HuH-7 (cell line): ENCODE measurements around the gene FAM83E.
"Not testable (repeated sequence)": the region's sequence is repeated elsewhere in the genome, so short reads cannot be mapped to it uniquely, and the experiment has no call there.

Experiments
- DNase-seq: peaks from one replicate; pipeline ENCODE4 v3.0.0; 2011; ENCODE audit warnings: low spot score

Gene FAM83E

DNA sequence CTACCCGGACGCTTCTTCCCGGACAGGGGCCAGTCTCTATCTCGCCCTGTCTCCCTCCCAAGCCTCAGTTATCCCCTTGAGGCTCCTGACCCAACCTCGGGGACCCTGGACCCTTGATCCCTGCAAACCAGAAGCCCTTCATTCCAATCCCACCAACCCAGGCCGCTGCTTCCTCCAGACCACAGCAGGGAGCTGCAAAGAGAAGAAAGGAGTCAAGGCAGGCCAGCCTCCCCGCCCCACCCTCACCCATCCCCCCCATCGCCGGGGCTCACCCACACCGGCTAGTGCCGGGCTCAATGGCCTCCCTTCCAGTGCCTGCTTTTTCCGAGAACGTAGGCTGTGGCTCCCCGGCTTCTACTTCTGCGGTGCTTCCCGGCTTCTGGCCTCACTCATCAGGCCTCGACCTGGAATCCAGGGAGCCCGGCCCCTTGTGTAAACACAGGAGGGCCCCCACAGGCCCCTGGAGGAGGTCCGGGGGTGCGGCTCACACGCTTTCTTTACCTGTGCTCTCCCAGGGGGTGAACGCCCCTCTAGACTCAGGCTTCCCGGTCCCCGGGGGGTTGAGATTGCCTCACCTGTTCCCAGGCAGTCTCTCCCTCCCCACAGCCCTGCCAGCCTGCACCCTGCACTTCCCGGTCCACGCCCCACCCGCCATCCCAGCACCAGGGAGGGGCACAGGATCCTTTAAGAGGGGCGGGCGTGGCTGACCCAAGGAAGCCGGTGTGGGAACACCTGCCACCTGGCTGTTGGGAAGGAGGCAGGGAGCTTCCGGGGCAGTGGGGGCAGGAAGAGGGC is at the start of gene FAM83E:
Gene FAM83E, minus strand, starts transcription at position 641 of the 795 bp plus-strand sequence. CDS start 1,704 bp downstream, outside the sequence.
- DNase-seq = peak; percentile 59

- DNase-seq = no peak
Measured at GRCh38 chr19:48664476-48664875, 49.6 kb upstream of the FAM83E start.

DNA sequence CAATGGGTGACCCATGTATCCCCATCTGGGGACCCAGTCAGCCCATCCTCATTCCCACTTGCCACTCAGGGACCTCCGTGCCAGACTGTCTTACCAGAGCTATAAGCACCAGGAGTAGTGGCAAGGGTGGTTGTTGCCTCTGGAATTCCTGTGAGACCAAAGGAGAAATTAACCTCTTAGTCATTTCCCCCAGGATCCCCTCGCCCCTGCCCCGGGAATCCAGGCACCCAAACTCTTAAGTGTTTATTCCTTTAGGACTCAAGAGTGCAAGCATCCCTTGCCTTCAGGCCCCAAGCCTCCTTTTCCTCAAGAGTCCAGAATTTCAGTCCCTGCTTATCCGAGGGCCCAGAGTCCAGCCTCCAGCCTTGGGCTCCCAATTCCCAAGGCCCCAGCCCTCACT is 48.8 kb upstream of the FAM83E start:
- DNase-seq = no peak

- DNase-seq = no peak
Measured at GRCh38 chr19:48661711-48662090, 46.8 kb upstream of the FAM83E start.

DNA sequence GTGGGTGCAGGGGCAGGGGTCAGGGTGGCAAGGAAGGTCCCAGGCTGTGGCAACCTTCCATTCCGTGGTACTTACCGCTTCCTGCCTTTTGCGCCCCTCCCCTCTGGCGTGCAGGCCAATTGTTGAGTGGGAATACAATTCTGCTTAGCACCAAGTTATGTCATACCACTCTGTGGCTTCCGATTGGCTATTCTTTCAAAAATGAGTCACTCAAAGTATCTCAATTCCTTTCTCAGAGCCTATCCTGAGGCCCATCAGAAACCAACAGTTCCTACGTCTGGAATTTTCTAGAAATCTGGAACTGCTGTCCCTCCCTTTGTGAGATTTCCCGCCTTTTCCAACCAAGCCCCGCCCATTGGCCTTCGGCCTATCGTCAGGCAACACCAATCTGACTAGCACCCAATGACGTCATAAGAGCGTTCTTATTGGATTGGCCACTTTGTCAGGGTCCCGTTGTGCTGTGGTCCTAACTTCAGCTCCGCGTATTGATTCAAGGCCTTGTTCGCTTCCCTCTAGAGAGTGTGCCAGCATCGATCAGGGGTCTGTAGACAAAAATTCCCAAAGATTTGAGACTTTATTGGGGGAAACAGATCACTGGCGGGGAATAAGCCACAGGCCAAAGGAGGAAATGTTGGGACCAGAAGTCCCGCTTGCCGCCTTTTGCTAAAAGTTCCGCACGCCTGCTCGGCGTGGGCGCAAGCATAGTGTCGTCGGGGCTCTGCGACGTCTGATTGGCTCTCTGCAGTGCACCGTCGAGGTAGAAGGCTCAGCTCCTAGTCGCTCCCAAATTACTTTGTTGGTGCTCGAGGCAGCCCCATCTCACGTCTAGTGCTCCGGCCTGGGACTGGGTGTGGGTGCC is 46.2 kb upstream of the FAM83E start:
- peak; percentile 67 for DNase-seq

GRCh38 chr19:48659768-48660167 is 44.9 kb upstream of the FAM83E start:
- DNase-seq = no peak

DNA sequence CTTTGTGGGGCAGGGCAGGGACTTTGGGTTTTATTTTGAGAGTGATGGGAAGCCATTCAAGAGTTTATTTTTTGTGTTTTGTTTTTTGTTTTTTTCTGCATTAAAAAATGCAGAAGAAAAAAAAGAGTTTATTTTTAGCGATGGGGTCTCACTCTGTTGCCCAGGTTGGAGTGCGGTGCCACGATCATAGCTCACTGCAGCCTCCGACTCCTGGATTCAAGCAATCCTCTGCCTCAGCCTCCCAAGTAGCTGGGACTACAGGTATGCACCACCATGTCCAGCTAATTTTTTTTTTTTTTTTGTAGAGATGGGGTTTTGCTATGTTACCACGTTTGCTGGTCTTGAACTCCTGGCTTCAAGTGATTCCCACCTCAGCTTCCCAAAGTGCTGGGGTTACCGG is 43.6 kb upstream of the FAM83E start:
- no peak for DNase-seq

GRCh38 chr19:48657828-48658227 is 43.0 kb upstream of the FAM83E start:
- not testable (repeated sequence) for DNase-seq

GRCh38 chr19:48656840-48657474 is 42.1 kb upstream of the FAM83E start:
- DNase-seq = no peak

DNA sequence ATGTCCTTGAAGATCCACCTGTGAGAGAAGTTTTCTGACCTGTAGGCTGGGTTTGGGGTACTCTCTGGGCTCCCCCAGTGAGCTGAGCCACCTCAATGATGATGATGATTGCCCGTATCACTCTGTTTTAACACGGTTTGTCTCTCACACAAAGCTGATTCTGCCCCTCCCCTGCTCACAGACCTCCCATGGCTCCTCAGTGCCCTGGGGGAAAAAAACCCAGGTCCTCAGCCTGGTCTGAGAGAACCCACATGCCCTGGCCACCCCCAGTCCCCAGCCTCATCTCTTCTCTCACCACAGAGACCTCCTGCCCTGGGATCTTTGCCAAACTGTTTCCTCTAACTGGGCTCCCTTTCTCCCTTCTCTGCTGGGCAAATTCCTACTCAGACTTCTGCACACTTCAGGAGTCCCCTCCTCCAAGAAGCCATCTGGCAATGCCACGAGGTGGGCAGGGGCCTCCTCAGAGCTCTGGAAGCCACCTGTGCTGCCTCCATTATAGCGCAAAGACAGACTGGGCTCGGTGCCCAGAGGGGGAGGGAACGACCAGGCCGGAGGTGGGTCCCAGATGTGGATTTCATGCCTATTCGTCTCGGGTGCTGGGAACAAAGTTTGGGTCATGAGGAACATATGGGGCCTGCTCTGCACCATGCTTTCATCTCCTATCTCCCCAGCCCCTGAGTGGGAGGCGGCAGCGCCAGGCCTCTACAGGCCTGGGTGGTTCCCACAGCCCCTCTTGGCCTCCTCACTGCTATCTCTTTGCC is 39.6 kb upstream of the FAM83E start:
- no peak for DNase-seq

DNA sequence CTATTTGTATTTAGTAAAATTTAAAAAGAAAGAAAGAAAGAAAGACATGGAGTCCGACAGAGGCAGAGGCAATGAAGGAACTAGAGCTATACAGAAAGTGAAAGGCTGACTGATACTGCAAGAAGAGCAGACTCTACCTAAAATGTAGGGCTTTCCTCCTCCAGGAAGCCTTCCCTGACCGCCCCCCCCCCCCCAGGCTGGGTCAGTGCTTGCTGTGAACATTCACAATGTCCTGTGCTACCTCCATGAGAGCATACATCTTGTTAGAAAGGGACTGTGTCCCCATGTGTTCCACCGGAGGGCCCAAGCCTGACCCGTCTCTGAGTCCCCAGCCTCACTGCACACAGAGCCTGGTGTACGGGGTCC is 36.8 kb upstream of the FAM83E start:
- no peak for DNase-seq

DNA sequence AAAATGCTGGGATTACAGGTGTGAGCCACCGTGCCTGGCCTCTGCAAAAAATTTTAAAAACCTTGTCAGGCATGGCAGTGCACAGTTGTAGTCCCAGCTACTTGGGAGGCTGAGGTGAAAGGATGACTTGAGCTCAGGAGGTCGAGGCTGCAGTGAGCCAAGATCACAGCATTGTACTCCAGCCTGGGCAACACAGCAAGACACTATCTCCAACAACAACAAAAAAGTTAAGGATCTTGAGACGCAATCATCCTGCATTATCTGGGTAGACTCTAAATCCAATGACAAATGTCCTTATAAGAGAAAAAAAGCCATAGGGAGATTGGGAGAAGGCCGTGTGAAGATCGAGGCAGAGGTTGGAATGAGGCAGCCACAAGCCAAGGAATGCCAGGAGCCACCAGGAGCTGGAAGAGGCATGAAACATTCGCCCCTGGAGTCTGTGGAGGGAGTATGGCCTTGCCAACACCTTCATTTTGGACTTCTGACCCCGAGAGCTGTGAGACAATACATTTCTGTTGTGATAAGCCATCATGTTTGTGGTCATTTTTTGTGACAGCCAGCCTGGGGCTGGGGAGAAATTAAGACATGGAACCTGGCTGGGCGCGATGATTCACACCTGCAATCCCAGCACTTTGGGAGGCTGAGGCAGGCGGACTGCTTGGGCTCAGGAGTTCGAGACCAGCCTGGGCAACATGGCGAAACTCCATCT is 36.3 kb upstream of the FAM83E start:
- DNase-seq = no peak

DNA sequence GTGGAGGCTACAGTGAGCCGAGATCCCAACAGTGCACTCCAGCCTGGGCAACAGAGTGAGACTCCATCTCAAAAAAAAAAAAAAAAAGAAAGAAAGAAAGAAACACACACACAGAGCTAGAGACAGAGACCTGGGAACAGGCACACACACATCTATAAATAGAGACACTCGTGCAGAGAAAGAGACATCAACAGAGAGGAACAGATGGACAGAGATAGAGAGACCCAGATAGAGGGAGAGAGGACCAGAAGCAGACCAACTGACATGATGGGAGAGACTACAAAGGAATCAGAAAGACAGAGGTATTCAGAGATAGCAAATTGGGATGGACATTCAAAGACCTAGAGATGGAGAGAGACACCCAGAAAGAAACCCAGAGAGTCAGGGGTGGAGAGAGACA is 33.3 kb upstream of the FAM83E start:
- DNase-seq = no peak

GRCh38 chr19:48646722-48647216 is 31.9 kb upstream of the FAM83E start:
- no peak for DNase-seq

GRCh38 chr19:48646001-48646721 is 31.3 kb upstream of the FAM83E start, which contains the start of gene CA11:
TSS of gene CA11 (minus strand) at chr19:48646187. CDS start at chr19:48645632, 555 bp downstream.
- peak; percentile 94 for DNase-seq

DNA sequence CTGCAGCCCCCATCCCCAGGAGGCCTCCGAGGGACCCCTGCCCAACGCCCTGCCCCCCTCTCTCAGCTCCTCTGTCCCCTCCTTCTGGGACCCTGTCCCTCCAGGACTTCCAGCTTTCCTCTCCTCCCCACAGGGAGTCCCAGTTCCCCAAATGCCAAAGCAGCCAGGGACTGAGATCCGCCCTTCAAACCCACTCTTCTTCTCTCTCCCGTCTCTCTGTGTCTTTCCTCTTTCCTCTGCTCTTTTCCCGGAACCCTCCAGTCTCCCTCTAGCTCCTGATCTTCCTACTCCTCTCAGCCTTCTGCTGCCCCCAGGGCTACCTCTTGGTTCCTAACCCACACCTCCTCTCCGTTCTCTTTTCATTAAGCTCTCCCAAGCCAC is 30.7 kb upstream of the FAM83E start:
- no peak for DNase-seq

DNA sequence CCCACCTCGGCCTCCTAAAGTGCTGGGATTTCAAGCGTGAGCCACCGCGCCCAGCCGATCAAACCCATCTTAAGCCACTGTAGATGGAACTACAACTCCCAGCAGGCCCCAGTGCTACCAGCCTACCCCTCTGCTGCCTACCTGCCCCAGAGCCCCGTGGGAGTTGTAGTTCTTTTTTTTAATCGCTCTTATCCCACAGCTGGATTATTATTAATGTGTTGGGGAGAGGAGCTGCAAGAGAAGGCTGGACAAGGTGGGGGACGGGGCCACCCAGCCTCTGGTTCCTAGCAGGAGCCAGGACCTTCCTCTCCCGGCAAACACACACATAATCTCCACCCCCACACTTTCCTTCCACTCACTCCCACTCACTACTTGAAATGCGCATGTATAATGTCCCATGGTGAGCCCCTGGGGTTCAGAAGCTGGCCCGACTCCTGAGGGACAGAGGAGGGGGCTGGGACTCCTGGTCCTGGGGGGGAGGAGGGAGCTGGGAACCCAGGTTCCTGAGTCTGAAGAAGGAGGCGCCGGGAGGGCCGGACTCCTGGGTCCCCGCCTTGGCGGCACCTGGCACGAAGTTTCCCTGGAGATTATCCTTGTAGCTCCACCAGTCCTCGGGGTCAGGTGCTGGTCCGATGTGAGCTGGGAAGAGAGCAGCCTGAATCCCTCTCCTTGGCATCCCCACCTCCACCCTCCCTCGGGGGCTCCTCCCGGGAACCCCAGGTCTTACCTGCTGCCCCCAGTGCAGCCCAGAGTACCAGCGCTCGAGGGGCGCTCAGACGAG is 30.2 kb upstream of the FAM83E start:
- no peak for DNase-seq

DNA sequence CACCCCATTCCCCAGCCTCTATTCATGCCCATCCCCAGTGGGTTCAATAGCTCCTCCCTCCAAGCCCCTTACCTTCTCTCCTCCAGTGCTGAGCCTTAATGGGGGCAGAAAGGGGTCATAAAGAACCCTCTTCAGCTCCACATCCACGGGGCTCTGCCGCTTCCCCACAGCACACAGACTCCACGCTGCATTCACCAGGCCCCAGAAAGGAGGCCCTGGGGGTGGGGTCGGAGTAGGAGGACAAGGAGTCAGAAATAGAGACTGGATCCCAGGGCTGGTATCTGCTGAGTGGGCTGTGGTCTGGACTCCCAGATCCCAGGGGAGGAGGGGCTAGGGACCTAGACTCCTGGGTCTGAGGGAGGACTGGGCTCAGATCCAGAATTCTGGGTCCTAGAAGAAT is 29.5 kb upstream of the FAM83E start:
- no peak for DNase-seq

DNA sequence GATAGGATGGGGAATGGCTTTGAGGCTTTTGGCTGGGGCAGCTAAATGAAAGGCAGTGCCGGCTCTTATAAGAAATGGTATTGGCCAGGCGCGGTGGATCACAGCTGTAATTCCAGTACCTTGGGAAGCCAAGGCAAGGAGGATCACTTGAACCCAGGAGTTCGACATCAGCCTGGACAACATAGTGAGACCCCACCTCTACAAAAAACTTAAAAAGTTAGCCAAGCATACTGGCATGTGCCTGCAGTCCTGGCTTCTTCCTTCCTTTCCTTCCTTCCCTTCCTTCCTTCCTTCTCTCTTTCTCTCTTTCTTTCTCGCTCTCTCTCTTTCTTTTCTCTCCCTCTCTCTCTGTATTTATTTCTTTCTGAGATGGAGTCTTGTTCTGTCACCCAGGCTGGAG is 28.0 kb upstream of the FAM83E start:
- no peak for DNase-seq

- no peak for DNase-seq
Measured at GRCh38 chr19:48641850-48642249, 27.0 kb upstream of the FAM83E start.
